HG03045 (cell line): ENCODE measurements around the gene PSMC3.

Experiments
- ATAC-seq: cut with Tn5 transposase; IDR thresholded peaks from one replicate; pipeline ENCODE4 v1.9.1; 2021; ENCODE audit warnings: mild to moderate bottlenecking, moderate library complexity; ENCODE audit not compliant: unreplicated experiment

Gene PSMC3

GRCh38 chr11:47426062-47426956 lies at the start of gene PSMC3:
Gene PSMC3 (minus strand): TSS chr11:47426439. CDS start chr11:47426279, 160 bp downstream.
- peak; percentile 89 for ATAC-seq

- no peak for ATAC-seq
Measured at GRCh38 chr11:47470671-47471070, 44.4 kb upstream of the PSMC3 start.

- no peak for ATAC-seq
Measured at GRCh38 chr11:47469361-47470179, 43.3 kb upstream of the PSMC3 start.

- ATAC-seq: no peak
Measured at GRCh38 chr11:47468598-47469214, 42.5 kb upstream of the PSMC3 start.

- ATAC-seq: no peak
Measured at GRCh38 chr11:47467357-47467756, 41.1 kb upstream of the PSMC3 start.

GRCh38 chr11:47466701-47467250 lies 40.5 kb upstream of the PSMC3 start:
- no peak for ATAC-seq

- no peak for ATAC-seq
Measured at GRCh38 chr11:47466201-47466600, 40.0 kb upstream of the PSMC3 start.

GRCh38 chr11:47464483-47464882 lies 38.2 kb upstream of the PSMC3 start:
- no peak for ATAC-seq

GRCh38 chr11:47461876-47462275 lies 35.6 kb upstream of the PSMC3 start:
- no peak for ATAC-seq

- ATAC-seq: no peak
Measured at GRCh38 chr11:47460571-47461235, 34.5 kb upstream of the PSMC3 start.

GRCh38 chr11:47454258-47454671 lies 28.0 kb upstream of the PSMC3 start:
- ATAC-seq: peak; percentile 56

GRCh38 chr11:47453365-47453764 lies 27.1 kb upstream of the PSMC3 start:
- ATAC-seq: no peak

GRCh38 chr11:47451990-47452389 lies 25.8 kb upstream of the PSMC3 start:
- no peak for ATAC-seq

- no peak for ATAC-seq
Measured at GRCh38 chr11:47451436-47451835, 25.2 kb upstream of the PSMC3 start.

- no peak for ATAC-seq
Measured at GRCh38 chr11:47449541-47449940, 23.3 kb upstream of the PSMC3 start.

GRCh38 chr11:47448566-47449427 lies 22.6 kb upstream of the PSMC3 start, which contains the start of gene RAPSN:
Gene RAPSN (minus strand): TSS chr11:47449136. CDS start chr11:47448964, 172 bp downstream.
- ATAC-seq: no peak

- no peak for ATAC-seq
Measured at GRCh38 chr11:47447906-47448305, 21.7 kb upstream of the PSMC3 start.

GRCh38 chr11:47446833-47447232 lies 20.6 kb upstream of the PSMC3 start:
- ATAC-seq: no peak

- no peak for ATAC-seq
Measured at GRCh38 chr11:47445840-47446239, 19.6 kb upstream of the PSMC3 start.
